ENCODE data around the gene PC. TPM values are rescaled to one million over a fixed set of nuclear protein-coding genes. Genes with fewer than 3 reads are reported as not detected.
"Not testable (repeated sequence)": the region's sequence is repeated elsewhere in the genome, so short reads cannot be mapped to it uniquely, and the experiment has no call there.

The PC gene
- polyA plus RNA-seq, 3 donors = 40.9 to 323 (median 100) TPM

DNA sequence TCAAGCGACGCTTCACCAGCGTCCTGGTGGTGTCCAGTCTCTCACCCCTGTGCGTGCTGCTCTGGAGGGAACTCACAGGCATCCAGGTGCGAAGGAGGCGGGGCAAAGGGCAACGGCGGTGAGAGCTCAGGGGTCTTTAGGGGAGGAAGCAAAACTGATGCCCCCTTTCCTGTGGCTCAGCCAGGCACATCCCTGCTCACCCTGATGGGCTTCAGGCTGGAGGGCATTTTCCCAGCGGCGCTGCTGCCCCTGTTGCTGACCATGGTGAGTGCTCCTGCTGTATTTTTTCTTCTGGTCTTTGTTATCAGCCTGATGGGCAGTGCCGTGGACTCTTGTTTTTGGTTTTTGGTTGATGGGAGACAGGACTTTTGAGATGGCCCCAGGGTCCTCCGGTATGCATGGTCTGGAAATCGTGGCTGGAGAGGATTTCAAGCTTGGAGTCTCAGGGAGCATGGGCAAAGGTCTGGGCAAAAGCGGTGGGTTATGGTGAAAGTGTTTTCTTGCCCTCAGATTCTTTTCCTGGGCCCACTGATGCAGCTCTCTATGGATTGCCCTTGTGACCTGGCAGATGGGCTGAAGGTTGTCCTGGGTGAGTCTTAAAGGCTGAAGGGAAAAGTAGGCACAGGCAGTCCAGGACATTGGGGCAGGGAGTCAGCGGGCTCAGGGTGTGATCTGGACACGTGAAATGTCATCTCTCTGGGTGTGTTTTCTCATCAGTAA lies 114.2 kb downstream of the PC start:
- WGBS, 3 donors = 15 to 16% (median 16%) methylated on average over 16 of the region's 16 CpGs
- H3K27ac ChIP-seq (ENCODE audit: low read depth, low read length) = peak overlapping the region; percentile 62

DNA sequence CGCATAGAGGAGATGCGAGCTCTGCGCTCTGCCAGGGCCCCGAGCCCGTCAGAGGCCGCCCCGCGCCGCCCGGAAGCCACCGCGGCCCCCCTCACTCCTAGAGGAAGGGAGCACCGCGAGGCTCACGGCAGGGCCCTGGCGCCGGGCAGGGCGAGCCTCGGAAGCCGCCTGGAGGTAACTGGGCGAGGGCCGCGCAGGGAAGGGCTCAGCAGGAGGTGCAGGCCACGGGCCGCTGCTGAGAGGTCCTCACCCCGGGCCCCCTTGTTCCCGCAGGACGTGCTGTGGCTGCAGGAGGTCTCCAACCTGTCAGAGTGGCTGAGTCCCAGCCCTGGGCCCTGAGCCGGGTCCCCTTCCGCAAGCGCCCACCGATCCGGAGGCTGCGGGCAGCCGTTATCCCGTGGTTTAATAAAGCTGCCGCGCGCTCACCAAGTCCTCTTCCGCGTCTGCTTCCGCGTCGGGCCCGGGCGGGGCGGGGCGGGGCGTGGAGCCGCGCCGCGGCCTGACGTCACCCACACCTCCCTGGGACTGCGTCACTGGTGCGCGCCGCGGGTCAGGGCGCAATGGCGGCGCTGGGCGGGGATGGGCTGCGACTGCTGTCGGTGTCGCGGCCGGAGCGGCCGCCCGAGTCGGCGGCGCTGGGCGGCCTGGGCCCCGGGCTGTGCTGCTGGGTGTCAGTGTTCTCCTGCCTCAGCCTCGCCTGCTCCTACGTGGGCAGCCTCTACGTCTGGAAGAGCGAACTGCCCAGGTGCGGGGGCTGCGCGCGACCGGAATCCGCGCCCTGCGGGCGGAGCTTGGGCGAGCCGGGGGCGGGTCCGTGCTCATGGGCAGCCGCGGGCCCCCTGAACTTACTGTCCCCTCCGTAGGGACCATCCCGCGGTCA lies 115.0 kb downstream of the PC start, which contains the start of gene RCE1:
Gene RCE1, plus strand, starts transcription at position 546 of the 880 bp plus-strand sequence. Its CDS starts 15 bp downstream, at position 561.
- peak within 1 kb of the TSS; percentile 93 for H3K27ac ChIP-seq (ENCODE audit: low read depth, low read length)
- WGBS, 3 donors = 0 to 1% (median 1%) methylated on average over 89 to 98 of the region's 98 CpGs

DNA sequence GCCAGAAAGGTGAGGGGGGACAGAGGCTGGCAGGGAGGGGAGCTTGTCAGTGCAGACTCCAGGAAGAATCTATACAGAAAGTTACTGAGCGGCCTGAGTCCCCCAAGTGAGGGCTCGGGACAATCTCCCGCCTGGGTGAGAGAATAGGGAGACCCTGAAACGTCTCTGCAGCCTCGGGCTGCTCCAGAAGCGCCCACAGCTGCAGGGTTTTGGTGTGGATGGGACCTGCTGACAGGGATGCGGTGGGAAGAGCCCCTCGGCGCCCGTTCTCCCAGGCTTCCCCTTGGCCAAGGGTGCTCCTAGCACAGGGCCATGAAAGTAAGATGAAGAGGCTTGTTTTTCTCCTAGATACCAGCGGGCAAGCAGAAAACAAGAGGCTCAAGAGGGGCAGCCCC lies 115.7 kb downstream of the PC start:
- 2% methylated on average over 11 of the region's 11 CpGs for WGBS, 3 donors
- H3K27ac ChIP-seq (ENCODE audit: low read depth, low read length) = peak overlapping the region; percentile 93

DNA sequence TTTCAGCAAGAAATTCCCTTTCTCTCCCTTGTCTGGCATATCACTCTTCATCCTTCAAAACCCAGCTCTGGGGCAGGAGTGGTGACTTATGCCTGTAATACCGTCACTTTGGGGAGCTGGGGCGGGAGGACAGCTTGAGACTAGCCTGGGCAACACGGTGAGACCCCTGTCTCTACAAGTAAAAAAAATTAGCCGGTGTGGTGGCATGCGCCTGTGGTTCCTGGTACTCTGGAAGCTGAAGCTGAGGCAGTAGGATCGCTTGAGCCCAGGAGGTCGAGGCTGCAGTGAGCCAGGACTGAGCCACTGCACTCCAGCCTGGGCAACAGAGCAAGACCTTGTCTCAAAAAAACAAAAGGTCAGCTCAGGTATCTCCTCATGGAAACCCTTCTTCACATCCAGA lies 116.3 kb downstream of the PC start:
- 79 to 86% (median 84%) methylated on average over 7 of the region's 7 CpGs for WGBS, 3 donors

DNA sequence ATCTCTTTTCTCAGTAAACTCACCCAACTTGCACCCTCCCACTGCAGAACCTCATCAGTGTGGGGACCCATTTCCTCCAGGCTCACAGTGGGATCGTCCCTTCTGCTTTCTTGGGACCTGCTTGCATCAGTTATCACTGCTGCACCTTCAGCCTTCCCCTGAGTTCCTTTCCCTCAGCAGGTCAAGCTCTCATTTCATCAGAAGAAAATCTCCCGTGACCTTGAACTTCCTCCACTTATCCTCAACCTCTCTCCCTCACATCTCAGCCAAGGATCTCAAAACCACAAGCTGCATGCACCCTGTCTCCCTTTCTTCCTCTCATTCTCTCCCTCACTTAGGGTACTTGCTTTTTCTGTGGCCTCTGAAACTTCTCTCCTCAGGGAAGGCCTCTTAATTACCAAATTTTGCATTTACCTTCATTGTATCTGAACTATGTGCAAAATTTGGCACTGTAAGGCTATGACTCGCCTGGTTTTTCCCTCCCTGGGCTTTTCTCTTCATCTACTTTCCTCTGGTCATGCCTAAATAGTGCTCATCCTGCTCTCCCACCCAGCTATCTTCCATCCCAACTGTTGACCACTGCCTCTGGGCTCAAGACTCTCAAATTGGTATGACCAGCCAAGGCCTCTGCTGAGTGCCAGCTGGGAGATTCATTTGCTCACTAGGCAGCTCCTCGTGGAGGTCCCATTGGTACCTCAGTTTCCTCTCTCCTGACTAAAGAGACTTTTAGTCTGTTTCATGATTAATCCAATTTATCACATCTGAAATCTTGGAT lies 117.7 kb downstream of the PC start:
- no peak overlapping the region for H3K27ac ChIP-seq (ENCODE audit: low read depth, low read length)
- WGBS, 3 donors = 66 to 82% (median 68%) methylated on average over 4 of the region's 4 CpGs

More for the DNA sequence above, 116.3 kb downstream of the PC start:
- no peak overlapping the region for H3K27ac ChIP-seq (ENCODE audit: low read depth, low read length)

DNA sequence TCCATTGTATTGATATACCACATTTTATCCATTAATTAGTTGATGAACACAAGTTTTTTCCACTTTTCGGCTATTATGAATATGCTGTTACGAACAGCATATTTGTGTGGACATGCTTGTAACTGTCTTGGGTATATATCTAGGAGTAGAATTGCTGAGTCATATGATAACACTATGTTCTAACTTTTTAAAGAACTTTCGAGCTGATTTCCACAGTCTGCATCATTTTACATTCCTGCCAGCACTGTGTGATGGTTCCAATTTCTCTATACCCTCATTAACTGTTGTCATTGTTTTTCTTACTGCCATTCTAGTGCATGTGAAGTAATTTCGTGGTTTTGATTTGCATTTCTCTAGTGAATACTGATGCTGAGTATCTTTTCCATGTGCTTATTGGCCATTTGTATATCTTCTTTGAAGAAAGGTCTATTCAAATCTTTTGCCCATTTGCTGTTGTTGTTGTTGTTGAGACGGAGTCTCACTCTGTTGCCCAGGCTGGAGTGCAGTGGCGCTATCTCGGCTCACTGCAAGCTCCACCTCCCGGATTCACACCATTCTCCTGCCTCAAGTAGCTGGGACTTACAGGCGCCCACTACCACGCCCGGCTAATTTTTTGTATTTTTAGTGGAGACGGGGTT lies 122.3 kb downstream of the PC start:
- H3K27ac ChIP-seq (ENCODE audit: low read depth, low read length) = no peak overlapping the region
- 83 to 89% (median 83%) methylated on average over 12 of the region's 12 CpGs for WGBS, 3 donors

DNA sequence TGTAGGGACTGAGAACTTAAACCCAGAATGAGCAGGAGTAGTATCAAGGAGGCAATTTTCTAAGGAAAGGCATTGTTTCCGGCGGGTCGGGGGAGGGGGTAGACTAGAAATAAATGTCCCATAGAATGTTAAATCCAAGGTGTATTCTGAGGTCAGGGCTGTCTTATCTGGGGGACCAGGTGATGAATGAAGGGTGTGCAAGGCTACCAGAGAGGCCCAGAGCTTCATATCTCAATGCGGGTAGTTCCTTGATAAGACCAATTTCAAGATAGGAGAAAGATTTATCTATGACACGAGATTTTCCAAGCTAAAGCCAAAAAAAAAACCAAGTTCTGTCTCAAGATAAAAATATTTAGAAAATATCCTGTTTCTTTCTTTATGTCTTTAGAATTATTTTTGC lies 123.2 kb downstream of the PC start:
- H3K27ac ChIP-seq (ENCODE audit: low read depth, low read length) = no peak overlapping the region
- WGBS, 3 donors = 75 to 83% (median 76%) methylated on average over 5 of the region's 5 CpGs

DNA sequence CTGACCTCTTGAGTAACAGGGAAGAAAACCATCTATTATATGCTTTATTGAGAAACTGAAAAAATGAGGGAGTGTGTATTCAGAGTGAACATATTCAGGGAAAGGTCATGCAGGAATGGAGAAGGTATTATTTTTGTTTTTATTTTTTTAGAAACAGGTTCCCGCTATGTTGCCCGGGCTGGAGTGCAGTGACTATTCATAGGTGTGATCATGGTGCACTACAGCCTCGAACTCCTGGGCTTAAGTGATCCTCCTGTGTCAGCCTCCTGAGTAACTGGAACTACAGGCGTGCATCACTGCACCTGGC lies 123.7 kb downstream of the PC start:
- 60 to 69% (median 68%) methylated on average over 4 of the region's 4 CpGs for WGBS, 3 donors
- H3K27ac ChIP-seq (ENCODE audit: low read depth, low read length) = no peak overlapping the region

DNA sequence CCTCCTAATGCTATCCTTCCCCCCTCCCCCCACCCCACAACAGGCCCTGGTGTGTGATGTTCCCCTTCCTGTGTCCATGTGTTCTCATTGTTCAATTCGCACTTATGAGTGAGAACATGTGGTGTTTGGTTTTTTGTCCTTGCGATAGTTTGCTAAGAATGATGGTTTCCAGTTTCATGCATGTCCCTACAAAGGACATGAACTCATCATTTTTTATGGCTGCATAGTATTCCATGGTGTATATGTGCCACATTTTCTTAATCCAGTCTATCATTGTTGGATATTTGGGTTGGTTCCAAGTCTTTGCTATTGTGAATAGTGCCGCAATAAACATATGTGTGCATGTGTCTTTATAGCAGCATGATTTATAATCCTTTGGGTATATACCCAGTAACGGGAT lies 133.6 kb downstream of the PC start:
- 95 to 100% (median 99%) methylated on average over 3 of the region's 4 CpGs for WGBS, 3 donors
- not testable (repeated sequence) for H3K27ac ChIP-seq (ENCODE audit: low read depth, low read length)

DNA sequence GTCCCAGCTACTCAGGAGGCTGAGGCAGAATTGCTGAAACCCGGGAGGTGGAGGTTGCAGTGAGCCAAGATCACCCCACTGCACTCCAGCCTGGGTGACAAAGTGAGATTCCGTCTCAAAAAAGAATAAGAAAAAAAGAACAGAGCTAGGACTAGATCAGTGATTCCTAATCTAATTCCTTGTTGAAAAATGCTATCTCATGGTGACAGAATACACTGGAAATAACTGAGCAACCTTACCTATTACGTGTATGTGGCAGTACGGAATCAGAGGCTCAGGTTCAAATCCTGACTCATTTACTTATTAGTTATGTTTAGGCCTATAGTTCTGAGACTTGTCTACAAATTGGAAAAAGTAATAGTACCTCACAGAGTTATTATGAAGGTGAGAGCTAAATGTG lies 134.5 kb downstream of the PC start:
- no peak overlapping the region for H3K27ac ChIP-seq (ENCODE audit: low read depth, low read length)
- WGBS, 3 donors = 92 to 97% (median 97%) methylated on average over 4 of the region's 4 CpGs

DNA sequence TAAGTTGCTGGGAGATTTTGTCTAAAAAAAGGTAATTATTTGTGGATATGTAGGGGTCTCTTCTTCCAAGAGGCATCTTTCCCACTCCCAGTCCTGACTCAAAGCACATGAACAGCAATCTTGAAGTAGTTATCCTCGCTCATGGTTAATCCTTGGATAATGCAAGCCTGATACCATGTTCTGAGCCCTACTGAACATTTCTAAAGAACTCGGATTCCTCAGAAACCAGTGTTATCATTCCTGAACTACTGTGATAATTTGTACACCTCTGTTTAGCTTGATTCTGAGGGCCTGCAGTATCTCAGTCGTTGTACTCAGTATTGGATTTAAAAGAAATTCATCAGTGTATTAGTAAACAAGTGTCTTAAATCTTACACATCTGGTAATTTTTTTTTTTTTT lies 137.3 kb downstream of the PC start:
- H3K27ac ChIP-seq (ENCODE audit: low read depth, low read length) = no peak overlapping the region
- 79 to 90% (median 83%) methylated on average over 3 of the region's 3 CpGs for WGBS, 3 donors

DNA sequence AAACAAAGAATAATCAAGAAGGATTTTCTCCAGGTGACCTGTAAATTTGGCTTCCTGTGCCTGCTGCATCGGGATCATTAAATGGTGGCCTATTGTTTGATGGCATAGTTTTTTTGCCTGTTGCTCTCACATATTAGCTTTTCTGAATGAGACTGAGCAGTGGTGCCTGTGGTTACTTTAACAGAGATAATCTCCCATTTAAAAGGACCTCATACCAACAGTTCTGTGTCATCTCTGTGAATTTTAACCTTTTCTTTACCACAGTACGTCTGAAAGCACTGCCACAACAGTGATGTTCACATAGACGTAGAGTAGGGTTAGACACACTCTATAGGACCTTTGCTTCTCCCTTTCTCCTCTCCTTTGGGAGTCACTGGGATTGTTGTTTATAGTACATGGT lies 137.8 kb downstream of the PC start:
- 80 to 88% (median 85%) methylated on average over 3 of the region's 3 CpGs for WGBS, 3 donors
- no peak overlapping the region for H3K27ac ChIP-seq (ENCODE audit: low read depth, low read length)

DNA sequence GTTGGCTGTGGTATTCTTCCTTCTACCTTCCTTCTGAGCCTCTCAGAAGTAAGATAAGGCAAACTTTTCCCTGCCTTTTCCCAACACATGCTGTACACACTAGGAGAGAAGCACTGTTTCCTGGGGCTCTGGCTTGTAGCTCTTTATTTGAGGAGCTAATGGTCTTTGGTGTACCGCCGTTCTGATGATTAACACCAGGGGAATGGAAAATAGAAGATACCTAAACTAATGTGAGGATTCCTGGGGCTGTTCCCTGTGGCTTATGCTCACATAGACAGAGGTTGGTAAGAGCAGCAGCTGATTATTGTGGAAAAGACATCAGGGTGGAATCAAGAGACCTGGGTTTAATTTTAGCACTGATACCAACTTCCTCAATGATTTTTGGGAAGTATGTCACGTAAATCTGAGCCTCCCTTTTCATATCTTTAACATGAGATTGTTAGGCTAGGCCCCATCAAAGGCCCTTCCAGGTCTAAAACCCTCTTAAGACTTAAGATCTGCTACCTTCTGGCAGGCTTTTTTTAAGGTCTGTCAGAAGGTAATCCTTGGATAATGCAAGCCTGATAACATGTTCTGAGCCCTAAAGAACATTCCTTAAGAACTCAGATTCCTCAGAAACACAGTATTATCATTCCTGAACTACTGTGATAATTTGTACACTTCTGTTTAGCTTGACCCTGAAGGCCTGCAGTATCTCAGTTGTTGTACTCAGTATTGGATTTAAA lies 139.8 kb downstream of the PC start:
- H3K27ac ChIP-seq (ENCODE audit: low read depth, low read length) = no peak overlapping the region
- WGBS, 3 donors = 72 to 82% (median 78%) methylated on average over 3 of the region's 3 CpGs

DNA sequence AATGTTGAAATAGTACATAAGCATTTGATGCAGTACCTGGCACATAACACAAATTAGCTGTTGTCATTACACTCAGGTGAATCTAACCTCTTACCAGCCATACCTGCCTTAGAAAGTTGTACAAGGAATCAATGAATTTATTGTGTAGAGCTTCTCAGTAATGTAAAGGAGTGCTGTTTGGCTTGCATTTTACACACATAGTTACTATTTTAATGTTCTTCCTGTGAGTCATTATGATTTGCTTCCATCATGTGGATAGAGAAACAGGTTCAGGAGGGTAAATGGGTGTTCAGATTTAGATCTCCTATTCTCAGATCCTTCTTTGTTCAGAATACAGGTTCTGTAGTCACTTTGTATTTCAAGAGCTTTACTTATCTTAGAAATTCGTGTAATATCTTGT lies 142.5 kb downstream of the PC start:
- no peak overlapping the region for H3K27ac ChIP-seq (ENCODE audit: low read depth, low read length)
- 49 to 80% (median 59%) methylated on average over 1 of the region's 1 CpG for WGBS, 3 donors

DNA sequence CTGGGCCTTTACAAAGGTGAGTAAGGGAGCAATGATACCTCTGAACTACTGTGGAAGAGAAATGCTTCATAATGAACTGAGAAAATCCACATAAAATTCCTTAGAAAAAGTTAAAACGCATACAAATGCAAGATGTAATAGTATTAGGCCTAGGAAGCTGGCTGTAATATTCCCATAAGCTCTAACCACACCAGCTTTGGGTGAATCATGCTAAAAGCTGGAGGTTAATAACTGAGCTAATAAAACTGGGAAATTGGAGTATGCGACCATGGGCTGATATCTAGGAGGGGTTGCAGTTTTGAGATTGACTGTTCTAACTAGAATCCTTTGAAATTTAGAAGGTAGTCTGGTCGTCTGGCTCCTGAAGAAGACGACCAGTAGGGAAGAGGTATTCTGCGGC lies 143.5 kb downstream of the PC start:
- WGBS, 3 donors = 86 to 94% (median 92%) methylated on average over 5 of the region's 5 CpGs
- H3K27ac ChIP-seq (ENCODE audit: low read depth, low read length) = no peak overlapping the region

DNA sequence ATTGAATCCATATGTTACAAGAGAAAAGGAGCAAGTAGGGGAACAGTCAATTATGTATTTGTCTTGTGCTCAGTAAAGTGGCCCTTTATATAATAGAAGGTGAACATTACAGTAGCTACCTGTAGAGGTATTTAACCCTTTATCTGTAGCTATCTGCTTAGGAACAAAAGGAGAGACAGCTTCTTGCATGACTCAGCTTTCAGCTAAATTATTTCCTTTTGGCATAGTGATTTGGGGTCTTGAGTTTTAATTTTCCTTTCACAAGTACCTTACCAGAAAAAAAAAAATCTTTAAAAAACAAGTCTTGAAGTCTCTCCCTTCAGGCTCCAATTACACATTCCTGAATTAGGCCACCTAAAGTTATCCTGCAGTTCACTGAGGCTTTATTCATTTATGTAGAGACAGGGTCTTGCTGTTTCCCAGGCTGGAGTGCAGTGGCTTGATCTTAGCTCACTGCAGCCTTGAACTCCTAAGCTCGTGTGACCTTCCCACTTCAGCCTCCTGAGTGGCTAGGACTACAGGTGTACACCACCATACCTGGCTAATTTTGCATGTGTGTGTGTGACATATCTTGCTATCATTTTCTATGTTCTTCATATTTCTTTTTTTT lies 147.5 kb downstream of the PC start:
- 88 to 96% (median 94%) methylated on average over 1 of the region's 1 CpG for WGBS, 3 donors
- H3K27ac ChIP-seq (ENCODE audit: low read depth, low read length) = no peak overlapping the region

DNA sequence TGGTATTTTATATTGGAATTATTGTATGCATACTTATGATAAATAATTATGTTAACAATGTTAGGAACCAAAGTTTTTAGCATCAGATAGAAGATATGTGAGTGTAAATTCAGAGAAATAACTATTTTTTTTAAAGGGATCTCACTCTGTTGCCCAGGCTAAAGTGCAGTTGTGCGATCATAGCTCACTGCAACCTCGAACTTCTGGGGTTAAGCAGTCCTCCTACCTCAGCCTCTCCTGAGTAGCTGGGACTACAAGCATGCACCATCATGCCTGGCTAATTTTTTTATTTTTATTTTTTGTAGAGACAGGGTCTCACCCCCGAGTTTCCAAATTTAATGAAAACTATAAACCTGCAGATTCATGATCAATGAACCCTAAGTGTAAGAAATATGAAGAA lies 148.6 kb downstream of the PC start:
- 84 to 95% (median 95%) methylated on average over 3 of the region's 3 CpGs for WGBS, 3 donors
- H3K27ac ChIP-seq (ENCODE audit: low read depth, low read length) = no peak overlapping the region

Data from adipose tissue (tissue), 3 donors.